Panc1 (cell line): ENCODE data around the gene DYDC1. TPM values are rescaled to one million over a fixed set of nuclear protein-coding genes. Genes with fewer than 3 reads are reported as not detected.

Experiments
- ATAC-seq: fragments of 200-7000 bp; cut with Tn5 transposase; 2 replicates; pipeline ENCODE4 v1.9.1; 2020; ENCODE audit warnings: mild to moderate bottlenecking, moderate library complexity
- BruUV-seq: library from RNA; stranded (reverse); fragments of 400-500 nt; replicated peaks from 2 replicates; lab custom pipeline; 2021; lab: Mats Ljungman, UMichigan
- CTCF ChIA-PET: fragments of 300-600 bp; sonication (Branson Sonifier 250); formaldehyde crosslinking; loops from one replicate; lab custom pipeline; 2022; ENCODE audit warnings: antibody characterized with exemption; lab: Charles Lee
- POLR2A ChIA-PET: fragments of 300-600 bp; sonication (Branson Sonifier 250); formaldehyde crosslinking; loops from one replicate; lab custom pipeline; 2022; ENCODE audit warnings: antibody characterized with exemption; lab: Charles Lee
- DNase-seq: peaks from one replicate; pipeline ENCODE4 v3.0.0-alpha.2; 2010; ENCODE audit warnings: low read depth, low spot score
- H3K27ac ChIP-seq: 2 replicates; pipeline ENCODE4 v1.5.1; 2011; ENCODE audit warnings: mild to moderate bottlenecking, low read length, inconsistent platforms
- H3K27me3 ChIP-seq: fragments of 200-500 bp; sonication (Bioruptor generic); 2 replicates; pipeline ENCODE4 v1.6.0; 2014; ENCODE audit warnings: low read length, inconsistent platforms; ENCODE audit not compliant: control insufficient read depth, insufficient read depth
- H3K36me3 ChIP-seq: fragments of 200-500 bp; sonication (Bioruptor generic); 2 replicates; pipeline ENCODE4 v1.5.1; 2014; ENCODE audit warnings: inconsistent platforms, mild to moderate bottlenecking, low read length, moderate library complexity; ENCODE audit not compliant: control insufficient read depth, insufficient read depth
- H3K4me1 ChIP-seq: 2 replicates; pipeline ENCODE4 v1.5.1; 2011; ENCODE audit warnings: inconsistent platforms, mild to moderate bottlenecking, low read length, moderate library complexity; ENCODE audit not compliant: control insufficient read depth, insufficient read depth
- H3K4me3 ChIP-seq, 2 experiments: 2 replicates each; pipeline ENCODE4 v1.5.1; 2011 to 2012; ENCODE audit warnings: low read depth in 2 of 2, low read length in 2 of 2, mild to moderate bottlenecking in 2 of 2, inconsistent platforms in 1 of 2, moderate library complexity in 1 of 2
- H3K9me3 ChIP-seq: fragments of 200-500 bp; sonication (Bioruptor generic); 2 replicates; pipeline ENCODE4 v1.5.1; 2014; ENCODE audit warnings: low read depth, mild to moderate bottlenecking, inconsistent platforms, low read length, moderate library complexity; ENCODE audit not compliant: control insufficient read depth, insufficient read depth
- POLR2AphosphoS5 ChIP-seq: IDR thresholded peaks from 2 replicates; pipeline ENCODE4 v1.6.1; 2012; ENCODE audit warnings: mild to moderate bottlenecking, low read depth, low read length, moderate library complexity
- SIN3A ChIP-seq: IDR thresholded peaks from 2 replicates; pipeline ENCODE4 v1.6.1; 2012; ENCODE audit warnings: low read depth, mild to moderate bottlenecking, low read length, moderate library complexity, borderline replicate concordance; ENCODE audit not compliant: insufficient read depth
- TCF7L2 ChIP-seq: IDR thresholded peaks from 2 replicates; pipeline ENCODE4 v1.6.1; 2011; ENCODE audit warnings: mild to moderate bottlenecking, low read depth, low read length, inconsistent platforms
- in situ Hi-C: cut with HindIII; loops from 2 replicates; pipeline ENCODE4 v1.10.0; 2016; ENCODE audit warnings: low sequenced_read_pairs, low pct_unique_long_range_greater_than_20kb
- intact Hi-C: fragments of 100-400 bp; cut with micrococcal nuclease; formaldehyde crosslinking; loops from one replicate; pipeline ENCODE4 v1.10.0; 2022; ENCODE audit not compliant: unreplicated experiment
- total RNA-seq: library from RNA; stranded (reverse); gene quantifications from one replicate; pipeline ENCODE4 v1.2.1, GENCODE V29; 2021; ENCODE audit not compliant: unreplicated experiment
- TF ChIP-seq, protein P1 (sequence below): fragments of 450-650 bp; IDR thresholded peaks from 2 replicates; pipeline ENCODE4 v1.5.1; 2017; ENCODE audit warnings: mild to moderate bottlenecking
- TF ChIP-seq, protein P2 (sequence below), 2 experiments: IDR thresholded peaks; 2 replicates each; pipeline ENCODE4 v1.6.1; 2011 to 2012; ENCODE audit warnings: low read depth in 2 of 2, control low read depth in 1 of 2, low read length in 1 of 2, mild to moderate bottlenecking in 1 of 2, moderate library complexity in 1 of 2; ENCODE audit not compliant: insufficient read depth in 1 of 2

The DYDC1 gene
- total RNA-seq, 1 experiment from 2014 or later, result not detected

DNA sequence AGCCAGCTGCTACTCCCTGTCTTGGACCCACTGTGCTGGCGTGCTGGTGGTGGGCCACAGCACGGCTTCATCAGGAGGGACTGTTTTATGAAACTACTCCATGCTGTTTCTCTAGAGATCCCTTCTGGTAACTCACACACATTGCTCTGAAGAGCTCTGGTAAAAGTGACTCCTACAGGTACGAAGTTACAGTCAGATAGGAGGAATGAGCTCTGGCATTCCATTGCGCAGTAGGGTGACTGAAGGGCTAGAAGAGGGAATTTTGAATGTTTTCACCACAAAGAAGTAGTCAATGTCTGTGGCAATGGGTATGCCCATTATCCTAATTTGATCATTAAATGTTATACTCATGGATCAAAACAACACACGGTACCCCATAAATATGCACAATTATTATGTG is 67.7 kb downstream of the DYDC1 start:
- BruUV-seq, result no TSS peak
- peaks cover 16% of the 10 kb centered on the region; the same call in 1 of the 2 replicates for H3K27me3 ChIP-seq
- in situ Hi-C loops (no loop called here), intact Hi-C loops (no loop called here)
- no peaks in the 10 kb centered on the region for H3K9me3 ChIP-seq
- H3K27ac ChIP-seq, result no peak overlapping the region
- H3K4me3 ChIP-seq, result no peak overlapping the region
- H3K36me3 ChIP-seq, result no peaks in the 10 kb centered on the region
- ChIA-PET CTCF (no interaction called here), POLR2A (no interaction called here)
- TF ChIP-seq, protein P1, sequence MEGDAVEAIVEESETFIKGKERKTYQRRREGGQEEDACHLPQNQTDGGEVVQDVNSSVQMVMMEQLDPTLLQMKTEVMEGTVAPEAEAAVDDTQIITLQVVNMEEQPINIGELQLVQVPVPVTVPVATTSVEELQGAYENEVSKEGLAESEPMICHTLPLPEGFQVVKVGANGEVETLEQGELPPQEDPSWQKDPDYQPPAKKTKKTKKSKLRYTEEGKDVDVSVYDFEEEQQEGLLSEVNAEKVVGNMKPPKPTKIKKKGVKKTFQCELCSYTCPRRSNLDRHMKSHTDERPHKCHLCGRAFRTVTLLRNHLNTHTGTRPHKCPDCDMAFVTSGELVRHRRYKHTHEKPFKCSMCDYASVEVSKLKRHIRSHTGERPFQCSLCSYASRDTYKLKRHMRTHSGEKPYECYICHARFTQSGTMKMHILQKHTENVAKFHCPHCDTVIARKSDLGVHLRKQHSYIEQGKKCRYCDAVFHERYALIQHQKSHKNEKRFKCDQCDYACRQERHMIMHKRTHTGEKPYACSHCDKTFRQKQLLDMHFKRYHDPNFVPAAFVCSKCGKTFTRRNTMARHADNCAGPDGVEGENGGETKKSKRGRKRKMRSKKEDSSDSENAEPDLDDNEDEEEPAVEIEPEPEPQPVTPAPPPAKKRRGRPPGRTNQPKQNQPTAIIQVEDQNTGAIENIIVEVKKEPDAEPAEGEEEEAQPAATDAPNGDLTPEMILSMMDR, result no peak
- TF ChIP-seq, protein P2, sequence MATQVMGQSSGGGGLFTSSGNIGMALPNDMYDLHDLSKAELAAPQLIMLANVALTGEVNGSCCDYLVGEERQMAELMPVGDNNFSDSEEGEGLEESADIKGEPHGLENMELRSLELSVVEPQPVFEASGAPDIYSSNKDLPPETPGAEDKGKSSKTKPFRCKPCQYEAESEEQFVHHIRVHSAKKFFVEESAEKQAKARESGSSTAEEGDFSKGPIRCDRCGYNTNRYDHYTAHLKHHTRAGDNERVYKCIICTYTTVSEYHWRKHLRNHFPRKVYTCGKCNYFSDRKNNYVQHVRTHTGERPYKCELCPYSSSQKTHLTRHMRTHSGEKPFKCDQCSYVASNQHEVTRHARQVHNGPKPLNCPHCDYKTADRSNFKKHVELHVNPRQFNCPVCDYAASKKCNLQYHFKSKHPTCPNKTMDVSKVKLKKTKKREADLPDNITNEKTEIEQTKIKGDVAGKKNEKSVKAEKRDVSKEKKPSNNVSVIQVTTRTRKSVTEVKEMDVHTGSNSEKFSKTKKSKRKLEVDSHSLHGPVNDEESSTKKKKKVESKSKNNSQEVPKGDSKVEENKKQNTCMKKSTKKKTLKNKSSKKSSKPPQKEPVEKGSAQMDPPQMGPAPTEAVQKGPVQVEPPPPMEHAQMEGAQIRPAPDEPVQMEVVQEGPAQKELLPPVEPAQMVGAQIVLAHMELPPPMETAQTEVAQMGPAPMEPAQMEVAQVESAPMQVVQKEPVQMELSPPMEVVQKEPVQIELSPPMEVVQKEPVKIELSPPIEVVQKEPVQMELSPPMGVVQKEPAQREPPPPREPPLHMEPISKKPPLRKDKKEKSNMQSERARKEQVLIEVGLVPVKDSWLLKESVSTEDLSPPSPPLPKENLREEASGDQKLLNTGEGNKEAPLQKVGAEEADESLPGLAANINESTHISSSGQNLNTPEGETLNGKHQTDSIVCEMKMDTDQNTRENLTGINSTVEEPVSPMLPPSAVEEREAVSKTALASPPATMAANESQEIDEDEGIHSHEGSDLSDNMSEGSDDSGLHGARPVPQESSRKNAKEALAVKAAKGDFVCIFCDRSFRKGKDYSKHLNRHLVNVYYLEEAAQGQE (IDR thresholded peaks at IDR 0.05; ENCODE audit: insufficient read depth in 1 of 2, low read depth in 2 of 2, low read length in 1 of 2), result no peak
- TF ChIP-seq SIN3A (no peak), TCF7L2 (no peak), POLR2AphosphoS5 (no peak)
- DNase-seq, result no peak
- H3K4me1 ChIP-seq, result 0 out of 2 replicates have a peak, but pooled peaks cover 2% of the 10 kb centered on the region
- ATAC-seq, result no peak

Other genes with a start within 250 kb of the DYDC1 start
- not detected for gene PLAC9, start 224.0 kb downstream of the DYDC1 start, total RNA-seq
- gene ANXA11, start 151.2 kb downstream of the DYDC1 start, total RNA-seq, result 241 TPM
- gene MAT1A, start 67.1 kb downstream of the DYDC1 start, total RNA-seq, result 1.5 TPM
- gene DYDC2, start within 50 bp of the DYDC1 start, total RNA-seq, result not detected
- gene PRXL2A, start 51.8 kb upstream of the DYDC1 start, total RNA-seq, result 89.0 TPM
- gene TSPAN14, start 97.6 kb upstream of the DYDC1 start, total RNA-seq, result 39.0 TPM
- 0.10 TPM for gene SH2D4B, start 181.1 kb upstream of the DYDC1 start, total RNA-seq